PC-3 (cell line): Measurements from ENCODE around the gene CLMN.

Experiments used
- EZH2 ChIP-seq: fragments of 300-600 bp; sonication (generic); IDR thresholded peaks from one replicate; pipeline ENCODE4 v1.6.1; 2017; ENCODE audit warnings: antibody characterized with exemption, mild to moderate bottlenecking, low read length; ENCODE audit not compliant: unreplicated experiment
- TF ChIP-seq, protein P1 (sequence below): fragments of 300-600 bp; sonication (generic); conservative IDR thresholded peaks from 2 replicates; pipeline ENCODE4 v1.5.1; 2017; ENCODE audit warnings: antibody characterized with exemption, low read depth, mild to moderate bottlenecking, low read length

DNA sequence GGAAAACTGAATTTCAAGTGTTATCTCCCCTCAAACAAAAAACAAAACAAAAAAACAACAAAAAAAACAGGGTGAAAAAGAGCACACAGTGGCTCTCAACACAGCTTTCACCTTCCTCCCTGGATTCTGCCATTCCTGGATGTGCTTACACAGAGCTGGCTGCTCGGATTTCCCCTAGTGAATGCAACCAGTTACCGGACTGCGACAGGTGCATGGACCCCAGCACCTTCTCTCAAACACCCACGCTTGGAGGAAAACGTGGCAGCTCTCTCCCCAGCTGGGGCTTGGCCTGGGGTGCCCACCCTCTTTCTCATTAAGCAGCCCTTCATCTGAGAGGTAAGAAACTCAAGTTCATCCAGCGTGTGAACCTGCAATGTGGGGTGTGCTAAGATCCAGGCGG lies 128.9 kb downstream of the CLMN start:
- no peak for TF ChIP-seq EZH2
- TF ChIP-seq, protein P1, sequence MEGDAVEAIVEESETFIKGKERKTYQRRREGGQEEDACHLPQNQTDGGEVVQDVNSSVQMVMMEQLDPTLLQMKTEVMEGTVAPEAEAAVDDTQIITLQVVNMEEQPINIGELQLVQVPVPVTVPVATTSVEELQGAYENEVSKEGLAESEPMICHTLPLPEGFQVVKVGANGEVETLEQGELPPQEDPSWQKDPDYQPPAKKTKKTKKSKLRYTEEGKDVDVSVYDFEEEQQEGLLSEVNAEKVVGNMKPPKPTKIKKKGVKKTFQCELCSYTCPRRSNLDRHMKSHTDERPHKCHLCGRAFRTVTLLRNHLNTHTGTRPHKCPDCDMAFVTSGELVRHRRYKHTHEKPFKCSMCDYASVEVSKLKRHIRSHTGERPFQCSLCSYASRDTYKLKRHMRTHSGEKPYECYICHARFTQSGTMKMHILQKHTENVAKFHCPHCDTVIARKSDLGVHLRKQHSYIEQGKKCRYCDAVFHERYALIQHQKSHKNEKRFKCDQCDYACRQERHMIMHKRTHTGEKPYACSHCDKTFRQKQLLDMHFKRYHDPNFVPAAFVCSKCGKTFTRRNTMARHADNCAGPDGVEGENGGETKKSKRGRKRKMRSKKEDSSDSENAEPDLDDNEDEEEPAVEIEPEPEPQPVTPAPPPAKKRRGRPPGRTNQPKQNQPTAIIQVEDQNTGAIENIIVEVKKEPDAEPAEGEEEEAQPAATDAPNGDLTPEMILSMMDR = no peak
